Panc1 (cell line): ENCODE measurements around the gene TAB2.

Source experiments
- POLR2AphosphoS5 ChIP-seq: IDR thresholded peaks from 2 replicates; pipeline ENCODE4 v1.6.1; 2012; ENCODE audit warnings: mild to moderate bottlenecking, low read depth, low read length, moderate library complexity
- SIN3A ChIP-seq: IDR thresholded peaks from 2 replicates; pipeline ENCODE4 v1.6.1; 2012; ENCODE audit warnings: low read depth, mild to moderate bottlenecking, low read length, moderate library complexity, borderline replicate concordance; ENCODE audit not compliant: insufficient read depth
- TCF7L2 ChIP-seq: IDR thresholded peaks from 2 replicates; pipeline ENCODE4 v1.6.1; 2011; ENCODE audit warnings: mild to moderate bottlenecking, low read depth, low read length, inconsistent platforms
- TF ChIP-seq, protein P1 (sequence below): fragments of 450-650 bp; IDR thresholded peaks from 2 replicates; pipeline ENCODE4 v1.5.1; 2017; ENCODE audit warnings: mild to moderate bottlenecking
- TF ChIP-seq, protein P2 (sequence below), 2 experiments: IDR thresholded peaks; 2 replicates each; pipeline ENCODE4 v1.6.1; 2011 to 2012; ENCODE audit warnings: low read depth in 2 of 2, control low read depth in 1 of 2, low read length in 1 of 2, mild to moderate bottlenecking in 1 of 2, moderate library complexity in 1 of 2; ENCODE audit not compliant: insufficient read depth in 1 of 2

DNA sequence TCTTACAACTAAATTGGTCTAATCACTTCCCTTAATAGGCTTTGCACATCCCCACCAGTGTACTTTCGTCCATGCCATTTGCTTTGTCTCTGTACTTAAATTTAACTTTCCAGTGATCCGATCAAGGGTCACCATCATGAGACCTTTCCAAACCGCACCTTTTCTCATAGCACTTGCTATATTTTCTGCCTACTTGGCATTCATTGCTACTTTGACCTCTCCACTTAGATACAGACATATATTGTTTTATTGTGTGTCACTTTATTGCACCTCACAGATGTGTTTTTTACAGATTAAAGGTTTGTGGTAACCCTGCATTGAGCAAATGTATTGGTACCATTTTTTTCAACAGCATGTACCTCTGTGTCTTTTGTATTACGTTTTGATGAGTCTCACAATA, 97.3 kb downstream of the TAB2 start:
- TF ChIP-seq, protein P1, sequence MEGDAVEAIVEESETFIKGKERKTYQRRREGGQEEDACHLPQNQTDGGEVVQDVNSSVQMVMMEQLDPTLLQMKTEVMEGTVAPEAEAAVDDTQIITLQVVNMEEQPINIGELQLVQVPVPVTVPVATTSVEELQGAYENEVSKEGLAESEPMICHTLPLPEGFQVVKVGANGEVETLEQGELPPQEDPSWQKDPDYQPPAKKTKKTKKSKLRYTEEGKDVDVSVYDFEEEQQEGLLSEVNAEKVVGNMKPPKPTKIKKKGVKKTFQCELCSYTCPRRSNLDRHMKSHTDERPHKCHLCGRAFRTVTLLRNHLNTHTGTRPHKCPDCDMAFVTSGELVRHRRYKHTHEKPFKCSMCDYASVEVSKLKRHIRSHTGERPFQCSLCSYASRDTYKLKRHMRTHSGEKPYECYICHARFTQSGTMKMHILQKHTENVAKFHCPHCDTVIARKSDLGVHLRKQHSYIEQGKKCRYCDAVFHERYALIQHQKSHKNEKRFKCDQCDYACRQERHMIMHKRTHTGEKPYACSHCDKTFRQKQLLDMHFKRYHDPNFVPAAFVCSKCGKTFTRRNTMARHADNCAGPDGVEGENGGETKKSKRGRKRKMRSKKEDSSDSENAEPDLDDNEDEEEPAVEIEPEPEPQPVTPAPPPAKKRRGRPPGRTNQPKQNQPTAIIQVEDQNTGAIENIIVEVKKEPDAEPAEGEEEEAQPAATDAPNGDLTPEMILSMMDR, result no peak
- TF ChIP-seq, protein P2, sequence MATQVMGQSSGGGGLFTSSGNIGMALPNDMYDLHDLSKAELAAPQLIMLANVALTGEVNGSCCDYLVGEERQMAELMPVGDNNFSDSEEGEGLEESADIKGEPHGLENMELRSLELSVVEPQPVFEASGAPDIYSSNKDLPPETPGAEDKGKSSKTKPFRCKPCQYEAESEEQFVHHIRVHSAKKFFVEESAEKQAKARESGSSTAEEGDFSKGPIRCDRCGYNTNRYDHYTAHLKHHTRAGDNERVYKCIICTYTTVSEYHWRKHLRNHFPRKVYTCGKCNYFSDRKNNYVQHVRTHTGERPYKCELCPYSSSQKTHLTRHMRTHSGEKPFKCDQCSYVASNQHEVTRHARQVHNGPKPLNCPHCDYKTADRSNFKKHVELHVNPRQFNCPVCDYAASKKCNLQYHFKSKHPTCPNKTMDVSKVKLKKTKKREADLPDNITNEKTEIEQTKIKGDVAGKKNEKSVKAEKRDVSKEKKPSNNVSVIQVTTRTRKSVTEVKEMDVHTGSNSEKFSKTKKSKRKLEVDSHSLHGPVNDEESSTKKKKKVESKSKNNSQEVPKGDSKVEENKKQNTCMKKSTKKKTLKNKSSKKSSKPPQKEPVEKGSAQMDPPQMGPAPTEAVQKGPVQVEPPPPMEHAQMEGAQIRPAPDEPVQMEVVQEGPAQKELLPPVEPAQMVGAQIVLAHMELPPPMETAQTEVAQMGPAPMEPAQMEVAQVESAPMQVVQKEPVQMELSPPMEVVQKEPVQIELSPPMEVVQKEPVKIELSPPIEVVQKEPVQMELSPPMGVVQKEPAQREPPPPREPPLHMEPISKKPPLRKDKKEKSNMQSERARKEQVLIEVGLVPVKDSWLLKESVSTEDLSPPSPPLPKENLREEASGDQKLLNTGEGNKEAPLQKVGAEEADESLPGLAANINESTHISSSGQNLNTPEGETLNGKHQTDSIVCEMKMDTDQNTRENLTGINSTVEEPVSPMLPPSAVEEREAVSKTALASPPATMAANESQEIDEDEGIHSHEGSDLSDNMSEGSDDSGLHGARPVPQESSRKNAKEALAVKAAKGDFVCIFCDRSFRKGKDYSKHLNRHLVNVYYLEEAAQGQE (IDR thresholded peaks at IDR 0.05; ENCODE audit: insufficient read depth in 1 of 2, low read depth in 2 of 2, low read length in 1 of 2), result no peak
- no peak for TF ChIP-seq POLR2AphosphoS5
- no peak for TF ChIP-seq SIN3A
- no peak for TF ChIP-seq TCF7L2
